CD4-positive, CD25-positive, alpha-beta regulatory T cell (primary cell): ENCODE results near the gene C20orf144. TPM values are rescaled to one million over a fixed set of nuclear protein-coding genes. Genes with fewer than 3 reads are reported as not detected.
A peak's percentile ranks its signal among the peaks of the same experiment; 100 is the strongest.
"Not testable (repeated sequence)": the region's sequence is repeated elsewhere in the genome, so short reads cannot be mapped to it uniquely, and the experiment has no call there.

Experiments used
- ATAC-seq, 2 donors: fragments of 150-1000 bp; cut with Tn5 transposase; one replicate each; pipeline ENCODE4 v1.10.0; 2021; ENCODE audit warnings: low read depth in 2 of 2, moderate number of reproducible peaks in 2 of 2, moderate library complexity in 1 of 2
- DNase-seq, 3 donors: peaks; one replicate each; pipeline versions ENCODE4 v3.0.0 to v3.0.0-alpha.2; 2012 to 2022; ENCODE audit warnings: mixed read lengths in 1 of 3
- H3K27ac ChIP-seq: one replicate; pipeline ENCODE4 v1.7.0; 2013; ENCODE audit warnings: mild to moderate bottlenecking, low read length; ENCODE audit not compliant: insufficient read depth, poor library complexity, severe bottlenecking
- H3K27me3 ChIP-seq: one replicate; pipeline ENCODE4 v1.7.0; 2013; ENCODE audit warnings: low read length; ENCODE audit not compliant: control insufficient read depth, insufficient read depth
- H3K36me3 ChIP-seq: one replicate; pipeline ENCODE4 v1.7.0; 2013; ENCODE audit warnings: mild to moderate bottlenecking, low read length, moderate library complexity; ENCODE audit not compliant: control insufficient read depth, insufficient read depth
- H3K4me1 ChIP-seq: 2 replicates; pipeline ENCODE4 v1.7.0; 2013; ENCODE audit warnings: mild to moderate bottlenecking, low read length; ENCODE audit not compliant: insufficient read depth, control insufficient read depth, poor library complexity, severe bottlenecking
- H3K4me3 ChIP-seq: one replicate; pipeline ENCODE4 v1.7.0; 2013; ENCODE audit warnings: low read depth, mild to moderate bottlenecking, low read length, moderate library complexity
- H3K9me3 ChIP-seq, 2 experiments: 1 replicate in 1 of 2; 2 replicates in 1 of 2; pipeline ENCODE4 v1.7.0; 2013; ENCODE audit warnings: low read length in 2 of 2, mild to moderate bottlenecking in 1 of 2, moderate library complexity in 1 of 2; ENCODE audit not compliant: control insufficient read depth in 2 of 2
- H3K27ac Mint-ChIP-seq, 3 donors: one replicate each; pipeline ENCODE4 v1.8.0; 2020 to 2022; ENCODE audit warnings: mild to moderate bottlenecking in 3 of 3, mixed read lengths in 3 of 3, moderate library complexity in 2 of 3
- H3K27me3 Mint-ChIP-seq: one replicate; pipeline ENCODE4 v1.8.0; 2022; ENCODE audit warnings: mild to moderate bottlenecking, mixed read lengths
- H3K36me3 Mint-ChIP-seq: one replicate; pipeline ENCODE4 v1.8.0; 2020; ENCODE audit warnings: mixed read lengths
- H3K4me1 Mint-ChIP-seq, 4 donors: one replicate each; pipeline ENCODE4 v1.8.0; 2020 to 2022; ENCODE audit warnings: mixed read lengths in 4 of 4, mild to moderate bottlenecking in 1 of 4
- H3K4me3 Mint-ChIP-seq, 4 donors: one replicate each; pipeline ENCODE4 v1.8.0; 2020 to 2022; ENCODE audit warnings: mild to moderate bottlenecking in 4 of 4, mixed read lengths in 4 of 4, moderate library complexity in 3 of 4
- H3K9me3 Mint-ChIP-seq, 7 donors: one replicate each; pipeline ENCODE4 v1.8.0; 2020 to 2022; ENCODE audit warnings: mixed read lengths in 7 of 7, mild to moderate bottlenecking in 3 of 7, moderate library complexity in 2 of 7
- polyA plus RNA-seq, 4 donors: library from polyadenylated mRNA; unstranded; fragments of 300-500 nt; fragmentation: Illumina TruSeq; gene quantifications; one replicate each; pipeline ENCODE4 v1.2.3, GENCODE V29; 2021
- total RNA-seq: library from RNA; stranded (reverse); gene quantifications from one replicate; pipeline ENCODE4 v1.2.3, GENCODE V29; 2022

Gene C20orf144
- total and polyA plus RNA-seq, 5 donors from 2014 or later, result 0.41 TPM; not detected in 4

- no peaks in the 10 kb centered on the region for H3K9me3 Mint-ChIP-seq
- DNase-seq (no peak), ATAC-seq (no peak)
- no peak overlapping the region for H3K27ac Mint-ChIP-seq
- H3K36me3 ChIP-seq, result no peaks in the 10 kb centered on the region
- H3K4me1 ChIP-seq, result peaks cover 3% of the 10 kb centered on the region
- no peak overlapping the region for H3K4me3 ChIP-seq
- H3K4me3 Mint-ChIP-seq, result no peak overlapping the region
- no peaks in the 10 kb centered on the region for H3K9me3 ChIP-seq
- no peak overlapping the region for H3K27ac ChIP-seq
- no peaks in the 10 kb centered on the region for H3K27me3 Mint-ChIP-seq
- H3K36me3 Mint-ChIP-seq, result no peaks in the 10 kb centered on the region
- H3K4me1 Mint-ChIP-seq, result peaks cover 0 to 18% (median 10%) of the 10 kb centered on the region in 4 donors
- H3K27me3 ChIP-seq, result no peaks in the 10 kb centered on the region
These were observed 31.2 kb downstream of the C20orf144 start for GRCh38 chr20:33693289-33693688.

- Histone ChIP-seq H3K27me3 (no peaks in the 10 kb centered on the region), H3K27ac (no peak overlapping the region), H3K4me1 (peaks cover 3% of the 10 kb centered on the region), H3K36me3 (no peaks in the 10 kb centered on the region), H3K4me3 (no peak overlapping the region), H3K9me3 (no peaks in the 10 kb centered on the region)
- Mint-ChIP-seq H3K4me3 (no peak overlapping the region), H3K4me1 (peaks cover 0 to 12% (median 9%) of the 10 kb centered on the region in 4 donors), H3K36me3 (no peaks in the 10 kb centered on the region), H3K27ac (no peak overlapping the region), H3K27me3 (no peaks in the 10 kb centered on the region), H3K9me3 (no peaks in the 10 kb centered on the region)
- ATAC-seq, result no peak
- no peak for DNase-seq
These were observed 31.9 kb downstream of the C20orf144 start for GRCh38 chr20:33693741-33694638.

- Histone ChIP-seq H3K9me3 (no peaks in the 10 kb centered on the region), H3K27ac (no peak overlapping the region), H3K27me3 (no peaks in the 10 kb centered on the region), H3K4me1 (peaks cover 3% of the 10 kb centered on the region), H3K36me3 (no peaks in the 10 kb centered on the region), H3K4me3 (no peak overlapping the region)
- Mint-ChIP-seq H3K4me3 (no peak overlapping the region), H3K36me3 (no peaks in the 10 kb centered on the region), H3K9me3 (no peaks in the 10 kb centered on the region), H3K27ac (peak overlapping the region in 1 of 3 donors; percentile 82), H3K4me1 (peaks cover 0 to 9% (median 6%) of the 10 kb centered on the region in 4 donors), H3K27me3 (no peaks in the 10 kb centered on the region)
- no peak for DNase-seq
- ATAC-seq, result no peak
These were observed 32.5 kb downstream of the C20orf144 start for GRCh38 chr20:33694639-33695012.

GRCh38 chr20:33696448-33696847 lies 34.3 kb downstream of the C20orf144 start:
- H3K27ac ChIP-seq, result no peak overlapping the region
- no peaks in the 10 kb centered on the region for H3K36me3 Mint-ChIP-seq
- no peaks in the 10 kb centered on the region for H3K27me3 Mint-ChIP-seq
- DNase-seq, result no peak
- ATAC-seq, result no peak
- H3K9me3 Mint-ChIP-seq, result no peaks in the 10 kb centered on the region
- no peak overlapping the region for H3K4me3 ChIP-seq
- no peak overlapping the region for H3K4me3 Mint-ChIP-seq
- no peaks in the 10 kb centered on the region for H3K9me3 ChIP-seq
- no peaks in the 10 kb centered on the region for H3K36me3 ChIP-seq
- H3K4me1 ChIP-seq, result no peaks in the 10 kb centered on the region
- peaks cover 0 to 3% (median 0%) of the 10 kb centered on the region in 4 donors for H3K4me1 Mint-ChIP-seq
- no peak overlapping the region for H3K27ac Mint-ChIP-seq
- H3K27me3 ChIP-seq, result no peaks in the 10 kb centered on the region

- no peaks in the 10 kb centered on the region for H3K36me3 Mint-ChIP-seq
- peaks cover 0 to 2% (median 0%) of the 10 kb centered on the region in 7 donors for H3K9me3 Mint-ChIP-seq
- no peaks in the 10 kb centered on the region for H3K27me3 Mint-ChIP-seq
- no peak overlapping the region for H3K27ac Mint-ChIP-seq
- H3K27ac ChIP-seq, result no peak overlapping the region
- H3K36me3 ChIP-seq, result no peaks in the 10 kb centered on the region
- no peaks in the 10 kb centered on the region for H3K27me3 ChIP-seq
- H3K4me3 Mint-ChIP-seq, result no peak overlapping the region
- no peak for DNase-seq
- no peaks in the 10 kb centered on the region for H3K9me3 ChIP-seq
- no peak for ATAC-seq
- H3K4me1 ChIP-seq, result no peaks in the 10 kb centered on the region
- no peak overlapping the region for H3K4me3 ChIP-seq
- peaks cover 0 to 3% (median 0%) of the 10 kb centered on the region in 4 donors for H3K4me1 Mint-ChIP-seq
These were observed 35.0 kb downstream of the C20orf144 start for GRCh38 chr20:33697129-33697528.

- H3K4me3 Mint-ChIP-seq, H3K4me1 Mint-ChIP-seq, H3K9me3 Mint-ChIP-seq, H3K4me1 ChIP-seq, H3K27ac ChIP-seq, H3K27me3 Mint-ChIP-seq, H3K4me3 ChIP-seq, H3K36me3 Mint-ChIP-seq, H3K27ac Mint-ChIP-seq, ATAC-seq, H3K27me3 ChIP-seq, H3K36me3 ChIP-seq, H3K9me3 ChIP-seq, DNase-seq: not testable (repeated sequence)
These were observed 36.8 kb downstream of the C20orf144 start for GRCh38 chr20:33698966-33699365.

GRCh38 chr20:33700696-33701441 lies 38.7 kb downstream of the C20orf144 start:
- not testable (repeated sequence) for H3K4me3 ChIP-seq, H3K27me3 ChIP-seq, H3K4me1 Mint-ChIP-seq, H3K36me3 ChIP-seq, DNase-seq, H3K4me3 Mint-ChIP-seq, H3K9me3 Mint-ChIP-seq, H3K27ac ChIP-seq, ATAC-seq, H3K4me1 ChIP-seq, H3K36me3 Mint-ChIP-seq, H3K27ac Mint-ChIP-seq, H3K27me3 Mint-ChIP-seq, H3K9me3 ChIP-seq
